ENCODE measurements around the gene FBXO28. TPM values are rescaled to one million over a fixed set of nuclear protein-coding genes. Genes with fewer than 3 reads are reported as not detected.

FBXO28 gene
- total RNA-seq, 8 experiments from 2014 or later = 18.7 to 37.6 (median 25.1) TPM

DNA sequence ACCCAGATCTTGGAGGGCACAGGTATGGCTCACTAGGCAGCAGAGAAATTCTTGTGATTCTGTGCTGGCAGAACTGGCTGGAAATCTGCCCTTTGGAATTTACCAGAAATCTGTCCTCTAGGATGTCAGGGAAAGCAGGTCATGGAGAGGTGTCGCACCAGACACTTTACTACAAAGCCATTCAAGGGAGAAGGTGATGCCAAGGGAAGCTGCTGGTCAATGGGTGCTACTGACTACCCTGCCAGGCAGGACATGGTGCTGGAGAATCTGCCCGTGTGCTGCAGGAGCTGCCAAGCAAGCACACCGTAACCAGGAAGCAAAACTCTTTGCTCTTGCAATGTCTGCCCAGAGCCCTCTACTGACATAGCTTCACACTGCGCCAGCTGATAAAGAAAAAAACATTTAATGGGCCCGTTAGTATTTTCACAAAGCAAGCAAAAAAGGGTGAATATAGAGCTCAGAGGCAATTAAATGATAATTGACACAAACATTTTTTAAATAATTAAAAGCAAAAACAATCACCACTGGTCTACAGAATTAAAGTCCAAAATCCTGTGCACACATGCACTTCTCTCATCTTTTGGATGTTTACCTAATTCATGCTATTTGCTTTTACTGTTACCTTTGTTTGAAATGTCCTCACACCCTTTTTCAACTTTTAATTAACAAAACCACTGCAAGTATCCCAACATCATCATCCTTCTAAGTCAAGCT lies 7.2 kb upstream of the FBXO28 start:
- ATAC-seq (replicated peaks in 6 of 8) = peak; percentile 42 to 94 (median 76)
- WGBS, 10 experiments = 0 to 69% (median 36%) methylated on average over 1 to 5 of the region's 5 CpGs
- in situ Hi-C loops (cut with MboI; ENCODE audit: low pct_unique_long_range_greater_than_20kb in 2 of 9, low sequenced_read_pairs in 9 of 9, unreplicated experiment in 9 of 9) = loop anchor here in 2 of 9 experiments (25.0 kb wide), 1 partner anchor 231 kb away; the partner anchor contains the start of gene NVL (in 2 of the 2)
- no peak overlapping the region for H3K27ac ChIP-seq
- no peaks in the 10 kb centered on the region for H3K4me1 ChIP-seq (replicated peaks in 1 of 2)
- H3K4me3 ChIP-seq = no peak overlapping the region

DNA sequence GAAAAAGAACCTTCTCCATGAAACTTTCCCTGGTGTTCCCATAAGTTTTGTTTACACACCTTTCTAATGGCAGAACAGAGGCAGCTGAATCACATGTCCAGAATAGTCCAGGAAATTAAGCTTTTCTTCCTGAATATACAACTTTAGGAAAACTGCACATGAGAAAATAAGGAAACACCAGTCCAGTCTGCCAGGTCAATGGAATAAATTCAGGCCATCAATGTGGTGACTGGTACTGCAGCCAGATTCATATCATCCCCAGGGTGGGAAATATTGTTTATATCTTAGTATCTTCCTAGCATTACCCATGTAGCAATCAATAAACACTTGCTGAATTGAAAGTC lies 6.7 kb upstream of the FBXO28 start:
- in situ Hi-C loops (cut with MboI; ENCODE audit: low pct_unique_long_range_greater_than_20kb in 2 of 9, low sequenced_read_pairs in 9 of 9, unreplicated experiment in 9 of 9) = loop anchor here in 2 of 9 experiments (25.0 kb wide), 1 partner anchor 230 kb away; the partner anchor contains the start of gene NVL (in 2 of the 2)
- H3K4me1 ChIP-seq (replicated peaks in 1 of 2) = no peaks in the 10 kb centered on the region
- H3K4me3 ChIP-seq = no peak overlapping the region
- no peak for ATAC-seq (replicated peaks in 6 of 8)
- H3K27ac ChIP-seq = no peak overlapping the region

DNA sequence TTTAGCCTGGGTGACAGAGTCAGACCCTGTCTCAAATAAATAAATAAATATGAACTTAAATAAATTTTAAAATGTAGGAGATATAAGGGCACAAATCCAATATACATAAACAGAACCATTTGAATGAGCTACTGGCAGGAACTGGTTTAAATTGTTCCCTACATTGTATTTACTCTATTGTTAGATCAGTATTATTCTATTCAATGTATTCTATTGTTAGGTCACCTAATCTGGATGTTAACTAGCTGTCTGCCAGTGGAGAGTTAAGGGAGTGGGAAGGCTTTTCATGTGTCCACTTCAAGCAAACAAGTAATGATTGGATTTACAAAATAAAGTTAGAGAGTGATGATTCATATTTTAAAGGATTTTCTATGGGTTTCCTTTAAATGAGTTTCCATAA lies 4.9 kb upstream of the FBXO28 start:
- in situ Hi-C loops (cut with MboI; ENCODE audit: low pct_unique_long_range_greater_than_20kb in 2 of 9, low sequenced_read_pairs in 9 of 9, unreplicated experiment in 9 of 9) = loop anchor here in 2 of 9 experiments (25.0 kb wide), 1 partner anchor 228 kb away; the partner anchor contains the start of gene NVL (in 2 of the 2)
- Histone ChIP-seq H3K27ac (no peak overlapping the region), H3K4me1 (replicated peaks in 1 of 2) (peaks cover 0 to 3% of the 10 kb centered on the region in 2 donors), H3K4me3 (no peak overlapping the region)
- ATAC-seq (replicated peaks in 6 of 8) = no peak

DNA sequence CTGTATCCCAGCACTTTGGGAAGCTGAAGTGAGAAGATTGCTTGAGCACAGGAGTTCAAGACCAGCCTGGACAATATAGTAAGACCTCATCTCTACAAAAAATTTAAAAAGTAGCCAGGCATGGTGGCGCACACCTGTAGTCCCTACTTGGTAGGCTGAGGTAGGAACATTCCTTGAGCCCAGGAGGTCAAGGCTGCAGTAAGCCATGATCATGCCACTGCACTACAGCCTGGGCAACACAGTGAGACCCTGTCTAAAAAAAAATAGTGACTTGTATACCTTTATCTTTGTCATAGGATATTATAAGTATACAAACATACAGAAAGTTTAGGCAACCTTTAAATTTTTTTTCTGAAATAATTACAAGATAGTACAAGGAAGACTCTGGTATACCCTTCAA lies 3.9 kb upstream of the FBXO28 start:
- WGBS, 10 experiments = 0 to 100% (median 95%) methylated on average over 1 of the region's 1 CpG; no CpG with 5 or more reads in 4 of the 10 experiments
- Histone ChIP-seq H3K27ac (no peak overlapping the region), H3K4me1 (replicated peaks in 1 of 2) (peaks cover 0 to 4% of the 10 kb centered on the region in 2 donors), H3K4me3 (no peak overlapping the region)
- ATAC-seq (replicated peaks in 6 of 8) = no peak
- in situ Hi-C loops (cut with MboI; ENCODE audit: low pct_unique_long_range_greater_than_20kb in 2 of 9, low sequenced_read_pairs in 9 of 9, unreplicated experiment in 9 of 9) = loop anchor here in 2 of 9 experiments (25.0 kb wide), 1 partner anchor 227 kb away; the partner anchor contains the start of gene NVL (in 2 of the 2)

DNA sequence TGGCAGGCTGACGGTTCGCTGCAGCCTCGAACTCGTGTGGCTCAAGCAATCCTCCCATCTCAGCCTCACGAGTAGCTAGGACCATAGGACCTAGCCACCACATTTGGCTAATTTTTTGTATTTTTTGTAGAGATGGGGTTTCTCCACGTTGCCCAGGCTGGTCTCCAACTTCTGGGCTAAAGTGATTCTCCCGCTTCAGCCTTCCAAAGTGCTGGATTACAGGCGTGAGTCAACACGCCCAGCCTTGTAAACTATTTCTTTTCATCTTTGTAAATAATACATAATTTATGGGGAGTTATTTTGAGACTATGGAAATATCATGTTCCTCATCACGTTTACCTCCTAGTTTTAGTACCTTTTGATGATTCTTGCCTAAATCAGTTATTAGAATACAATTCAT lies 906 bp upstream of the FBXO28 start:
- Histone ChIP-seq H3K27ac (no peak overlapping the region), H3K4me3 (no peak overlapping the region)
- in situ Hi-C loops (cut with MboI; ENCODE audit: low pct_unique_long_range_greater_than_20kb in 2 of 9, low sequenced_read_pairs in 9 of 9, unreplicated experiment in 9 of 9) = loop anchor here in 2 of 9 experiments (25.0 kb wide), 1 partner anchor 224 kb away; the partner anchor contains the start of gene NVL (in 2 of the 2)

DNA sequence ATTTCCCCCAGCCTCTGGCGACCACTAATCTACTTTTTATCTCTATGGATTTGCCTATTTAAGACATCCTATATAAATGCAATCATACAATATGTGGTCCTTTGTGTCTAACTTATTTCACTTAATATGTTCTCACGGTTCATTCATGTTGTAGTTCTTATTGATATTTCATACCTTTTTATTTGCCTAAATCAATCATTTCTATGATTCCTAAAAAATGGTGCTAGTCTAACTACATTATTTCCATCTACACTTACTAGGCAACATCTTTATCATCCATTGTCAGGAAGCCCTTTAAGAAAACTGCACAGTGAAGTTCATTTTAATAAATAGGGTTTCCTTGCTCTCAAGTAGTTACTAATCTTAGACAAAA lies 380 bp upstream of the FBXO28 start:
- WGBS, 10 experiments = 14 to 93% (median 77%) methylated on average over 1 to 2 of the region's 2 CpGs
- peak overlapping the region; percentile 89 to 100 (median 98) for H3K4me3 ChIP-seq
- H3K4me1 ChIP-seq (replicated peaks in 1 of 2) = peaks cover 9 to 19% of the 10 kb centered on the region in 2 donors
- in situ Hi-C loops (cut with MboI; ENCODE audit: low pct_unique_long_range_greater_than_20kb in 2 of 9, low sequenced_read_pairs in 9 of 9, unreplicated experiment in 9 of 9) = loop anchor here in 2 of 9 experiments (25.0 kb wide), 1 partner anchor 224 kb away; the partner anchor contains the start of gene NVL (in 2 of the 2)
- ATAC-seq (replicated peaks in 6 of 8) = peak in 2 of 8 experiments; percentile 2 to 4
- peak overlapping the region; percentile 14 to 94 for H3K27ac ChIP-seq

More for the DNA sequence above, 906 bp upstream of the FBXO28 start:
- WGBS, 10 experiments = 34 to 93% (median 76%) methylated on average over 1 to 10 of the region's 10 CpGs; no CpG with 5 or more reads in 1 of the 10 experiments
- no peak for ATAC-seq (replicated peaks in 6 of 8)
- peaks cover 9 to 19% of the 10 kb centered on the region in 2 donors for H3K4me1 ChIP-seq (replicated peaks in 1 of 2)

DNA sequence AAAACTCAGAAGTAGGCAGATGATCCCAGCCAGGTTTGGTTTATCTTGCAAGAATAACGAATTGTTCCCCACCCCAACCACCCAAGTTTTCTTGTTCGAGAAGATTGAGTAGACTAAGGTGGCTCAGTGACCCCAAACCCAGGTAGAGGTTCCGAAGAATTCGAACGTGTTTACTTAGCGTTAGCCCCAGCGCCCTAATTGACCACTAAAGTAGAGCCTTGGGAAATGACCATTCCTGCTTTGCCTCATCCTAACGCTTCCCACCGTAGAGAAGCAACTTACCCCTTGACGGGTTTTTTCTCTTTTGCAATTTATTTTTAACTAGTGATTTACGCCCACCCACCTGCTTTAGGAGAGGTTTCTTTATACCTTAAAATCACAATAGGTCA lies 870 bp downstream of the FBXO28 start:
- peaks cover 9 to 19% of the 10 kb centered on the region in 2 donors for H3K4me1 ChIP-seq (replicated peaks in 1 of 2)
- no peak for ATAC-seq (replicated peaks in 6 of 8)
- WGBS, 10 experiments = 0 to 5% (median 0%) methylated on average over 2 to 10 of the region's 11 CpGs; no CpG with 5 or more reads in 1 of the 10 experiments
- peak overlapping the region; percentile 89 to 100 (median 98) for H3K4me3 ChIP-seq
- H3K27ac ChIP-seq = peak overlapping the region; percentile 94
- in situ Hi-C loops (cut with MboI; ENCODE audit: low pct_unique_long_range_greater_than_20kb in 2 of 9, low sequenced_read_pairs in 9 of 9, unreplicated experiment in 9 of 9) = loop anchor here in 2 of 9 experiments (25.0 kb wide), 1 partner anchor 223 kb away; the partner anchor contains the start of gene NVL (in 2 of the 2)

DNA sequence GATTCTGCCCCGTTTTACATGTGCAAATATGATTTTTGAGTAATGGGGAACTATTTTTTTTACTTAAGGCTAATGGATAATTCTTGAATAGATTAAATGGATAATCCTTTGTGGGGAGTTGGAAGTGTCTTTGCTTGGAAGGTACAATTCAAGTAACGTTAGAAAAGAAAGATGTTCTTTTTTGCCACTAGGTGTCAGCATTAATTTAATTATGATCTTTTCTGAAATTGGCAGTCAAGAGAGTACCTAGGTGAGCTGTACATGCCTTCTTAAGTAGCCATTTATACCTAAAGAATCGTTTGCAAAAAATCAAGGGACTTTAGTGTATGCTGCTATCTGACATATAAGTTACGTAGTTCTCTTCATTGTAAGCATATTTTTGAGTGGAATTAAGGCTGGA lies 2.2 kb downstream of the FBXO28 start:
- peaks cover 9 to 19% of the 10 kb centered on the region in 2 donors for H3K4me1 ChIP-seq (replicated peaks in 1 of 2)
- peak overlapping the region in 4 of 5 donors; percentile 16 to 99 (median 94) for H3K4me3 ChIP-seq
- 0 to 41% (median 18%) methylated on average over 1 to 4 of the region's 4 CpGs; no CpG with 5 or more reads in 1 of the 10 experiments for WGBS, 10 experiments
- in situ Hi-C loops (cut with MboI; ENCODE audit: low pct_unique_long_range_greater_than_20kb in 2 of 9, low sequenced_read_pairs in 9 of 9, unreplicated experiment in 9 of 9) = loop anchor here in 2 of 9 experiments (25.0 kb wide), 1 partner anchor 221 kb away; the partner anchor contains the start of gene NVL (in 2 of the 2)
- H3K27ac ChIP-seq = no peak overlapping the region
- ATAC-seq (replicated peaks in 6 of 8) = peak in 3 of 8 experiments; percentile 6 to 11 (median 7)

DNA sequence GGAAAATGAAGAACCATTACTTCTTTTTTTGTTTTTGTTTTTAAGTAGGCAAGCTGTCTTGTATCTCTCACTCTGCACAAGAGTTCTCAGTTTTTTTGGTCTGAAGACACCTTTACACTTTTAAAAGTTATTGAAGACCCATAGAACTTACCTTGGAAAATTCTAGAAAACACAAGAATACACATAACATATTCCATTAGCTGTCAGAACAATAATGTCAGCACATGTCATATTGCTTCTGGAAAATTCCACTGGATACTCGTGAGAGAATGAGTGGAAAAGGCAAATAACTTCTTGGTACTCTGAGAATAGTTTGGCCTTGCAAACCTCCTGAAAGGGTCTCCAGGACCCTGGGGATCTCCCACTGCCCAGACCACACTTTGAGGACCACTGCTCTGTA lies 4.8 kb downstream of the FBXO28 start:
- no peak overlapping the region for H3K4me3 ChIP-seq
- peaks cover 9 to 16% of the 10 kb centered on the region in 2 donors for H3K4me1 ChIP-seq (replicated peaks in 1 of 2)
- H3K27ac ChIP-seq = no peak overlapping the region
- 13 to 93% (median 78%) methylated on average over 1 of the region's 1 CpG; no CpG with 5 or more reads in 3 of the 10 experiments for WGBS, 10 experiments
- in situ Hi-C loops (cut with MboI; ENCODE audit: low pct_unique_long_range_greater_than_20kb in 2 of 9, low sequenced_read_pairs in 9 of 9, unreplicated experiment in 9 of 9) = loop anchor here in 2 of 9 experiments (25.0 kb wide), 1 partner anchor 219 kb away; the partner anchor contains the start of gene NVL (in 2 of the 2)
- ATAC-seq (replicated peaks in 6 of 8) = no peak

DNA sequence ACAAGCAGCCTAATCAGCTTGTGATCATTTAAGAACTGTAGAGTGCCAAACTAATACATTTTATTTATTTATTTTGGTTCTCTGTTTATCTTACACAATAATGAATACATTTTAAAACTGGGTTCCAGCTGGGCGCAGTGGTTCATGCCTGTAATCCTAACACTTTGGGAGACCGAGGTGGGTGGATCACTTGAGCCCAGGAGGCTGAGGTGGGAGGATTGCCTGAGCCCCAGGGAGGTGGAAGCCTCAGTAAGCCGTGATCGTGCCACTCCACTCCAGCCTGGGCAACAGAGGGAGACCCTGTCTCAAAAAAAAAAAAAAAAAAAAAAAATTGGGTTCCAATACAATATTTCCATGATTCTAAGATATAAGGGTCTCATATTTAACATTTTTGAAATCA lies 9.2 kb downstream of the FBXO28 start:
- in situ Hi-C loops (cut with MboI; ENCODE audit: low pct_unique_long_range_greater_than_20kb in 2 of 9, low sequenced_read_pairs in 9 of 9, unreplicated experiment in 9 of 9) = loop anchor here in 2 of 9 experiments (25.0 kb wide), 1 partner anchor 214 kb away; the partner anchor contains the start of gene NVL (in 2 of the 2)
- Histone ChIP-seq H3K4me3 (no peak overlapping the region), H3K4me1 (replicated peaks in 1 of 2) (no peaks in the 10 kb centered on the region), H3K27ac (no peak overlapping the region)
- no peak for ATAC-seq (replicated peaks in 6 of 8)
- 61 to 100% (median 89%) methylated on average over 2 to 4 of the region's 4 CpGs; no CpG with 5 or more reads in 4 of the 10 experiments for WGBS, 10 experiments

DNA sequence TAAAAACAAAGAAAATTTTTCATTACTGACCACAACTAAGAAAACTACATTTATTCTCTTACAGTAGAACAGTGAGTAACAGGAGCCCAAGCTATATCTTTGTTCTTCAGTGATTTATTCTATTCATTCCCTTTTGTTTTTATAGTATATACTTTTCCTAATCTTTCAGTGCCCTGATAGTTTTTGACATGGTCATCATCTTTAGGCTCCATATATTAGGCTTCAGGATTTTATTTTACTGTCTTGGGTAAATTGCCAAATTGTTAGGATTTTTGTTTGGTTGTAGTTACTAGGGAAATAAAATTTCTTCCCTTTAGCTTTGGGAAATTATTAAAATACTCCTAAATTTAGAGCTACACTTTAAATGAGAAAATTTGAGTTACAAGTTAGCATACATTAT lies 10.3 kb downstream of the FBXO28 start:
- no peak for ATAC-seq (replicated peaks in 6 of 8)
- in situ Hi-C loops (cut with MboI; ENCODE audit: low pct_unique_long_range_greater_than_20kb in 2 of 9, low sequenced_read_pairs in 9 of 9, unreplicated experiment in 9 of 9) = loop anchor here in 2 of 9 experiments (25.0 kb wide), 1 partner anchor 213 kb away; the partner anchor contains the start of gene NVL (in 2 of the 2)
- Histone ChIP-seq H3K27ac (no peak overlapping the region), H3K4me3 (no peak overlapping the region), H3K4me1 (replicated peaks in 1 of 2) (no peaks in the 10 kb centered on the region)

DNA sequence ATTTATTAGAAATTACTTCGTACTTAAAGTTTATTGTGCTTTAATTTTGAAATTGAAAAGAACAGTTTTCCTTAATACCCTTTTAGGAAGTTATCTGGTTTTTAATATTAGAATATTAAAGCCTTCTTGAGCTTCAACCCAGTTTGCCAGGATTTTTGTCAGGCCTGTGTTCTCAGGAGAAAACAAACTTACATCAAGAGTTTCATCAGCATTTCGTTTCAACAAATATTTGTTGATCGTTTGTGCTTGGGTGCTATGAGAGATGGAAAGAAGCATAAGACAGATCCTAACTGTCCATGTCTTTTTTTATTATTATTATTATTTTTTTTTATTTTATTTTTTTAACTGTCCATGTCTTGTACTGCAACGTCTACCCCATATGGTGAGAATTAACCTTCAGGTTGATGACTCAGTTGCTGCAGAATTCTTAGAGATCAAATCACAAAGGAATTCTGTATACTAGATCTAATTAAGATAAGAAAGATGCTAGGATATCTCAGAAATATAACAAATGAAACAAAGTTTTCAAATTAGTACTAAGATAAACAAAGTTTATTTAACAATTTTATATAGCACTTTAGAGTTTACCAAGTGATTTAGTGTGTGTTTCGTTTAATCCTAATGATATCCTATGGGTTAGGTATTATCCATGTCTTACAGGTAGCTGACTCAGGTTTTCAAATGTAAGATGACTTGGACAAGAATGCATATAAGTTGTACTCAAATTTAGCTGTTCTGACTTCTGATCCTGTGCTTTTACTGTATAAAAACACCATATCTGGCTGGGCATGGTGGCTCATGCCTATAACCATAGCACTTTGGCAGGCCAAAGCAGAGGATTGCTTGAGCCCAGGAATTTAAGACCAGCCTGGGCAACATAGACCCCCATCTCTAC lies 14.3 kb downstream of the FBXO28 start:
- WGBS, 10 experiments = 56 to 100% (median 96%) methylated on average over 3 to 5 of the region's 5 CpGs
- H3K4me1 ChIP-seq (replicated peaks in 1 of 2) = no peaks in the 10 kb centered on the region
- H3K27ac ChIP-seq = no peak overlapping the region
- in situ Hi-C loops (cut with MboI; ENCODE audit: low pct_unique_long_range_greater_than_20kb in 2 of 9, low sequenced_read_pairs in 9 of 9, unreplicated experiment in 9 of 9) = loop anchor here in 2 of 9 experiments (25.0 kb wide), 2 partner anchors 159 to 209 kb away; partner anchors contain the start of gene NVL (in 1 of the 2)
- no peak for ATAC-seq (replicated peaks in 6 of 8)
- H3K4me3 ChIP-seq = no peak overlapping the region

Measured in motor neuron (in vitro differentiated cells).